HEK293 (cell line): ENCODE data around the gene ERAP2.

Source experiments
- RBAK ChIP-seq: fragments of 450-650 bp; formaldehyde crosslinking; IDR thresholded peaks from 2 replicates; pipeline ENCODE4 v1.5.1; 2016; ENCODE audit warnings: missing biosample characterization, missing genetic modification characterization
- ZNF707 ChIP-seq: fragments of 450-650 bp; formaldehyde crosslinking; IDR thresholded peaks from 2 replicates; pipeline ENCODE4 v1.5.1; 2016; ENCODE audit warnings: missing biosample characterization, missing genetic modification characterization
- TF ChIP-seq, protein P1 (sequence below): fragments of 450-650 bp; formaldehyde crosslinking; IDR thresholded peaks from 2 replicates; pipeline ENCODE4 v1.5.1; 2016; ENCODE audit warnings: missing biosample characterization, missing genetic modification characterization, low read depth
- TF ChIP-seq, protein P2 (sequence below): fragments of 450-650 bp; formaldehyde crosslinking; IDR thresholded peaks from 2 replicates; pipeline ENCODE4 v1.5.1; 2016; ENCODE audit warnings: missing biosample characterization, missing genetic modification characterization

DNA sequence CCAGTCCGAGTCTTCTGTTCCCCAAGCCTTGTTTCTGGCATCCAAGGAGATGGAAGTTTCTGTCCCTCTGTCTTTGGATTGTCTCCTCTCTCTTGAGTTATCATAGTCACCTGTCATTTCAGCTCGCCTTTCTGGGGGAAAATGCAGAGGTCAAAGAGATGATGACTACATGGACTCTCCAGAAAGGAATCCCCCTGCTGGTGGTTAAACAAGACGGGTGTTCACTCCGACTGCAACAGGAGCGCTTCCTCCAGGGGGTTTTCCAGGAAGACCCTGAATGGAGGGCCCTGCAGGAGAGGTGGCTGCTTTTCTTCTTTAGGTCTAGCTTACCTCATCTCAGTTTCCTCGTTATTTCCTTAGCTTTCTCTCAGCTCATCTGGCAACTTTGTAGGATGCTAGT, 25.1 kb downstream of the ERAP2 start:
- TF ChIP-seq, protein P1, sequence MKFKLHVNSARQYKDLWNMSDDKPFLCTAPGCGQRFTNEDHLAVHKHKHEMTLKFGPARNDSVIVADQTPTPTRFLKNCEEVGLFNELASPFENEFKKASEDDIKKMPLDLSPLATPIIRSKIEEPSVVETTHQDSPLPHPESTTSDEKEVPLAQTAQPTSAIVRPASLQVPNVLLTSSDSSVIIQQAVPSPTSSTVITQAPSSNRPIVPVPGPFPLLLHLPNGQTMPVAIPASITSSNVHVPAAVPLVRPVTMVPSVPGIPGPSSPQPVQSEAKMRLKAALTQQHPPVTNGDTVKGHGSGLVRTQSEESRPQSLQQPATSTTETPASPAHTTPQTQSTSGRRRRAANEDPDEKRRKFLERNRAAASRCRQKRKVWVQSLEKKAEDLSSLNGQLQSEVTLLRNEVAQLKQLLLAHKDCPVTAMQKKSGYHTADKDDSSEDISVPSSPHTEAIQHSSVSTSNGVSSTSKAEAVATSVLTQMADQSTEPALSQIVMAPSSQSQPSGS (tag by site-specific recombination), result no peak
- TF ChIP-seq, protein P2, sequence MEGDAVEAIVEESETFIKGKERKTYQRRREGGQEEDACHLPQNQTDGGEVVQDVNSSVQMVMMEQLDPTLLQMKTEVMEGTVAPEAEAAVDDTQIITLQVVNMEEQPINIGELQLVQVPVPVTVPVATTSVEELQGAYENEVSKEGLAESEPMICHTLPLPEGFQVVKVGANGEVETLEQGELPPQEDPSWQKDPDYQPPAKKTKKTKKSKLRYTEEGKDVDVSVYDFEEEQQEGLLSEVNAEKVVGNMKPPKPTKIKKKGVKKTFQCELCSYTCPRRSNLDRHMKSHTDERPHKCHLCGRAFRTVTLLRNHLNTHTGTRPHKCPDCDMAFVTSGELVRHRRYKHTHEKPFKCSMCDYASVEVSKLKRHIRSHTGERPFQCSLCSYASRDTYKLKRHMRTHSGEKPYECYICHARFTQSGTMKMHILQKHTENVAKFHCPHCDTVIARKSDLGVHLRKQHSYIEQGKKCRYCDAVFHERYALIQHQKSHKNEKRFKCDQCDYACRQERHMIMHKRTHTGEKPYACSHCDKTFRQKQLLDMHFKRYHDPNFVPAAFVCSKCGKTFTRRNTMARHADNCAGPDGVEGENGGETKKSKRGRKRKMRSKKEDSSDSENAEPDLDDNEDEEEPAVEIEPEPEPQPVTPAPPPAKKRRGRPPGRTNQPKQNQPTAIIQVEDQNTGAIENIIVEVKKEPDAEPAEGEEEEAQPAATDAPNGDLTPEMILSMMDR (tag by site-specific recombination), result no peak
- no peak for TF ChIP-seq RBAK
- no peak for TF ChIP-seq ZNF707
